Iris pigment epithelial cell (primary cell): Measurements from ENCODE around the gene MAGED2.
"Not testable (repeated sequence)": the region's sequence is repeated elsewhere in the genome, so short reads cannot be mapped to it uniquely, and the experiment has no call there.

ENCODE experiments used
- DNase-seq: peaks from one replicate; pipeline ENCODE4 v3.0.0-alpha.2; 2011; ENCODE audit warnings: low read depth

MAGED2 gene

GRCh38 chrX:54807524-54808108 is at the start of gene MAGED2:
Gene MAGED2, plus strand, starts transcription at chrX:54807745. Its CDS starts 1,587 bp downstream, at chrX:54809332.
- peak; percentile 33 for DNase-seq

DNA sequence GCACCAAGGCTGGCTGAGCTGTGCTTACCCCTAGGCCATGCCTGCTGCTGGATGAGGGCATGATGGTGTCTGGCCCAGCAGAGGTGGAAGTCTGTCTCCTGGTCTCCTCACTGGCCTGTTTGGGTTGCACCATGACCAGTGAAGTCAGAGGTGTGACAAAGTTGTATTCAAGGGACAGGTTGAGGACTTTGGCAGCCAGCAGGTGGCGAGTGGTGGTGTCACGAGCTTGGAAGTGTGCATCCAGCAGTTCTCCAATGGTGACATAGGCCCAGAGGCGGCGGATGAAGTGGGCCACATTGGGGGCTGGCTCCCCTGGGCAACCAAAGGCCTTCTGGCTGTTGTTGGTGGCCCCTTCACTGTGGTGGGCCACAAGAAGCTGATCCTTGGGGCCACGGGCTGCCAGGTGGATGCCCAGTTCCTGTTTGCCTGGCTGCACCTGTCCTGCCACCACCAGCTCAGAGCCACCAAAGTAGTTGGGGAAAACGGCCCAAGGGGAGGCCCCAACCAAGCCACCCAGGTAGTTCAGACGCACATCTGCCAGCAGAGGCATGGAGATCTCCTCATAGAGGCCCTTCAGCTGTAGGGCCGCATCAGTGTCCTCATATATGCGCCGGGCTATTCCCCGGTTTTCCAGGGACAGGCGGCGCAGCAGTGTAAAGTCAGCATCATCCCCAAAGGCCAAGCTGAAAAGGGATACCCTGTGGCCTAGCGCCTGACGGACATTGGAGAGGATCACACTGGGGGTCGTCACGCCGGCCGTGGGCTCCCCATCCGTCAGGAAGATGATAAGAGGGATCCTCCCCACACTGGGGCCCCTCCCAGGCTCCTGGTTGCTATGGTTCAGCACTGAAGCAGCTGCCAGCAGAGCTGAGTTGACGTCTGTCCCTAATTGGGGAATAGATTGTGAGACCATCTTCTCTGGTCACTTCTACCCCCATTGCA is 49.2 kb upstream of the MAGED2 start:
- DNase-seq, result no peak

GRCh38 chrX:54774391-54775094 is 33.0 kb upstream of the MAGED2 start:
- not testable (repeated sequence) for DNase-seq

- no peak for DNase-seq
Observed at GRCh38 chrX:54776061-54776460, 31.5 kb upstream of the MAGED2 start.

GRCh38 chrX:54776987-54777672 is 30.4 kb upstream of the MAGED2 start:
- DNase-seq, result no peak

DNA sequence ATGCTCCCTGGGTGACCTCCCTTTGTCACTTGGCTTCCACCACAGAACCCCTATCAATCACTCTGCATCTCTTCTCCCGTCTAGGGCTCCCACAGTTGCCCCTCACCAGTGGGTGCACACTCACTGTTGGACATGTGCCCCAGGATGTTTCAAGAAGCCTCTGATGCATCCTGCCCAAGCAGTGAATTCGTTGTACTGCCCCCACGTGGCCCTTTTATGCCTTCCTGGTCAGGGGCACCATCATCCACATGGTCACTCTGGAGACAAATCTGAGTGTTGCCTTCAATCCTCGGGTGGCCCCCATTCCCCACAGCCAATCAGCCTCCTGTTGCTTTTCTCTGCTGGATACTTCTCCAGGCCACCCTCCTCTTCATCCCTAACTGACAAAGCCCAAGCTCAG is 21.6 kb upstream of the MAGED2 start:
- DNase-seq, result peak; percentile 11

- DNase-seq, result no peak
Observed at GRCh38 chrX:54786967-54787366, 20.6 kb upstream of the MAGED2 start.

DNA sequence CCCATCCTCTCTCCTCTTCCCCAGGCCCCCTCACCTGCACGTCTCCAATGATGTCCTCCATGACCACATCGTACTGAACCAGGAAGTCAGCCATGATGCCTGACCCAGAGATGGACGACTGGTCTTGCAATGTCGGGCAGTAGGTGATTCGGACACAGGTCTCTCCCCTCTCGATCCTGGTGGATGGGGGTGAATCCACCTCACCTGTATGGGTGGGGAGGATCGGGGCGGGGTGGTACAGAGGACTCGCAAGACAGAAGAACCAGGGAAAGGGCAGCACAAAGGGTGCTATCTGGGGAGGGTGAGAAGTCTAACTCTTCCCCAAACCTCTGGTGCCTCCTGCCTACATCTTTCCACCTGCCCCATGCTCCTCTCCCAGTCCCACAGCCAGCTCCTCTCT is 19.1 kb upstream of the MAGED2 start:
- DNase-seq, result no peak

- DNase-seq, result not testable (repeated sequence)
Observed at GRCh38 chrX:54789405-54789804, 18.1 kb upstream of the MAGED2 start.

DNA sequence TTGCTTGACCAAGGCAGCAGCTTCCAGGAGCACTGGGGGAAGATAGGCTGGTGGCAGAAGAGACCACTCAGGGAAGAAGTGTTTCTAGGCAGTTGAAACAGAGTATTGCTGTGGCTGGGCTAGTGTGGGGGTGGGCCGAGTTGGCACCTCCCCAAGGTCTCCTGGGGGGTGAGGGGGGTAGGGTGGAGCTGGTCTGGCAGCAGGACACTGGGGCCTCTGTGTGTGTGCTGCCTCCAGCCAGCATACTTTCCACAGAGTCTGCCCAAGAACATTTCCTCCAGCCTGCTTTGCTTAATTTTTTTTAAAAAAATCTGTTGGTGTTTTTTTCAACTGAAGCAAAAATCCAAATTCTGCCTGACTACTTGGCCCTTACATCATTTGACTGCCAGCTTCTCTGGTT is 13.5 kb upstream of the MAGED2 start:
- DNase-seq, result no peak

GRCh38 chrX:54794795-54795194 is 12.8 kb upstream of the MAGED2 start:
- DNase-seq, result no peak

- no peak for DNase-seq
Observed at GRCh38 chrX:54798137-54798536, 9.4 kb upstream of the MAGED2 start, which contains the start of gene ITIH6. Gene ITIH6, minus strand, starts transcription at chrX:54798255. Its CDS starts 45 bp downstream, at chrX:54798210.

- no peak for DNase-seq
Observed at GRCh38 chrX:54799046-54799445, 8.5 kb upstream of the MAGED2 start.

DNA sequence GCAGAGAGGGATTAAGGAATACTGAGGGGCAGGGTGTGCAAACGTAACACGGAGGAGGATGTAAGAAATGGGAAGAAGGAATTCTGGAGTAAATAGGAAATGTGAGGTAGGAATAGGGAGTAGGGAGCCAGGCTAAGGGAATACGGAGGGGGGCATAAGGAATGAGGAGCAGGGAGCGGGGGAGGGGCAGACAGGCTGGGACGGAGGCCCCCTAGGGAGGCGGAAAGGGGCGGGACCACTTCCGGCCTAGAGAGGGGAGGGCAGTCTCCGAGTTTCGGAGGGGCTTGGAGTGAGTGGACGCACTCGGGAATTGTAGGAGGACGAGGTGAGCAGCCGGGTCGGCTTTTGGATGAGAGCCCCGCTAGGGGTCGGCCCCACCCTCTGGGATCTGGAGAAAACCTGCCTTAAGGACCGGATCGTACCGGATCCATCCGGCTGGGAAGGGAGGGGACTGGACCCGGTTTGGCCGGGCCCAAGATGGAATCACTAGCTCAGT is 612 bp downstream of the MAGED2 start:
- DNase-seq, result no peak

- DNase-seq, result peak; percentile 90
Observed at GRCh38 chrX:54808605-54809483, 1.3 kb downstream of the MAGED2 start.

GRCh38 chrX:54810532-54810931 is 3.0 kb downstream of the MAGED2 start:
- DNase-seq, result no peak

GRCh38 chrX:54811301-54811885 is 3.8 kb downstream of the MAGED2 start:
- DNase-seq, result no peak

DNA sequence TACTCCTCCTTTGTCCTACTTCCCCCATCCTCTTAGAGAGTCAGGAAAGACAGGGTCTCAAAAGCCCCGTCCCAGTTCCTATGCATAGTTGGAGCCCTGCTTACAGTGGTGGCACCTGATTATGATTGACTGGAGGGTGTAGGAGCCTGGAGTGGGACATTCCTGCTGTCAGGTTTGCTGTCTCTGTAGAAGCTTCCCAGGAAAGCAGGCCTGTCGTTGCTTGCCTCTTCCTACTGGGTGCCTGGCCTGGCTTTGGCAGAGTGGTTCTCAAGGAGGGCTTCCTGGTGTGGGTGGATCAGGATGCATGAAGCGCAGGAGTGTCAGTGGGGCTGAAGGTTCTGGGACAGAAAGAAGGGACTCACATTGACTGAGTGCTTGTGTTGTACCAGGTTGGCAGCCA is 4.8 kb downstream of the MAGED2 start:
- no peak for DNase-seq

DNA sequence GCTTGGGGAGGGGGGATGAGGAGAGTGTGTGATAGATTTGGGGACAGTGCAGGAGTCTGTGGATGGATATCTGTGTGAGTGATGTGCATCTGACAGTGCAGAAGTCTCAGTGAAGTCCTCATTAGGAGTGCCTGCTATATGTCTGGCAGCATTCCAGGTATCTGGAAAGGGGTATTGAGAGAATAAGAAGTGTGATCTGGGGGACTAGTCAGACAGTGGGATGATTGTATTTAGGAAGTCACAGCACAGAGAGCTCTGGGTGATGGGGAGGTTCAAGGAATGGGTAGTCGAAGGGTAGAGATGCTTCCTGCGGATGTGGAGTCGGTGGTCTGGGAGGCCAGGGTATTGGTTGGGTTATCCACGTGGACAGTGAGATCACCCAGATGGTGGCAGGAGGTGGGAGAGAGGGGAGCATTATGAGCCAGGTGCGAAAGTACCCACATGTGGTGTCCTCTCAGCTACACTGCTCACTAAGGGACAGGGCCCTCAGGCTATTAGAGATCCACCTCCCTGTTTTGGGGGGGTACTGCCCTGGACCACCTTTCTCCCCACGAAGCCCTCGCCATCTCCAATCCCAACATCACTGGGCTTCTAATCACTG is 9.8 kb downstream of the MAGED2 start:
- no peak for DNase-seq

DNA sequence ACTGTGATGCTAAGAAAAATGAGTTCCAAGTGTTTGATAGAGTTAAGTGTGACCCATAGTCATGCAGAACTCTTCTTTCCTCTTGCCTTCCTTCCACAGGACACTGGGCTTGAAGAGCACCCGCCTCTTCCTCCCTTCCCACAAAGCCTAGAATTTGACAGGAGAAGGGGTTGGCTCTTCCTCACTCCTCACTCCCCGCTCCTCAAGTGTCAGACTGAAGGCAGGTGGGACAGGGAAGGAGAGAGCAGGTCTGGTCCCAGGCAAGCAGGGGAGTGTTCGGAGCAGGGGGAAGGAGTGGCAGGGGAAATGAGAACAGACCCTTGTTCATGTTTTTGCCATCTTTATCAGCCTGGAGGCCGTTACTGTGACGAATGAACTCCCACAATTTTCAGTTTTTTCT is 10.7 kb downstream of the MAGED2 start:
- DNase-seq, result no peak
